ACHN (cell line): ENCODE data around the gene ID1.
"Not testable (repeated sequence)": the region's sequence is repeated elsewhere in the genome, so short reads cannot be mapped to it uniquely, and the experiment has no call there.

Experiments
- DNase-seq: peaks from one replicate; pipeline ENCODE4 v3.0.0-alpha.2; 2015
- in situ Hi-C: cut with HindIII; loops from 2 replicates; pipeline ENCODE4 v1.10.0; 2017; ENCODE audit warnings: low sequenced_read_pairs, low pct_ligation_motif_present, low pct_unique_long_range_greater_than_20kb

The ID1 gene

DNA sequence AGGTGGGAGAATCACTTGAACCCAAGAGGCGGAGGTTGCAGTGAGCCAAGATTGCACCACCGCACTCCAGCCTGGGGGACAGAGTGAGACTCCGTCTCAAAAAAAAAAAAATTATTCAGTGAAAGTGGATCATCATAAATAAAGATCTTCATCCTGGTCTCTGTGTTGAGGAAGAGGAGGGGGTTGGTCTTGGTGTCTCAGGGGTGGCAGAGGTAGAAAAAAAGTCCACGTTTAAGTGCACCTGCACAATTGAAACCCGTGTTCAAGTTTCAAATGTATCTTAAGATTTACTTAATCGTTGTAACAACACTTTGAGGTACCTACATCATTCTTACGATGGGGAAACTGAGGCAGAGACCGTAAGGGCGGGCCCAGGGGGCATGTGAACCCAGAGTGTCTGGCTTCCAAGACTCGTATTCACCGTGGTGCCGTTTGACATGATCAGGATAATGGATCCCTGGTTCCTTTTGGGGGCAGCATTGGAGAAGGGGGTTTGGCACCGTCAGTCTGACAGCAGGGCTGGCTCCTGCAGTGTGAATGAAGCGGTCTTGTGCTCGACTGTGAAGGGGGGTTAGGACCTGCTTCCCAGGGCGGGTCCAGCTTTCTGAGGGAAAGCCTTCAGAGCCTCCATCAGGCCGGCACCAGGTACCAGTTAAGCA is 32.9 kb upstream of the ID1 start:
- in situ Hi-C loops = no loop called here
- no peak for DNase-seq

DNA sequence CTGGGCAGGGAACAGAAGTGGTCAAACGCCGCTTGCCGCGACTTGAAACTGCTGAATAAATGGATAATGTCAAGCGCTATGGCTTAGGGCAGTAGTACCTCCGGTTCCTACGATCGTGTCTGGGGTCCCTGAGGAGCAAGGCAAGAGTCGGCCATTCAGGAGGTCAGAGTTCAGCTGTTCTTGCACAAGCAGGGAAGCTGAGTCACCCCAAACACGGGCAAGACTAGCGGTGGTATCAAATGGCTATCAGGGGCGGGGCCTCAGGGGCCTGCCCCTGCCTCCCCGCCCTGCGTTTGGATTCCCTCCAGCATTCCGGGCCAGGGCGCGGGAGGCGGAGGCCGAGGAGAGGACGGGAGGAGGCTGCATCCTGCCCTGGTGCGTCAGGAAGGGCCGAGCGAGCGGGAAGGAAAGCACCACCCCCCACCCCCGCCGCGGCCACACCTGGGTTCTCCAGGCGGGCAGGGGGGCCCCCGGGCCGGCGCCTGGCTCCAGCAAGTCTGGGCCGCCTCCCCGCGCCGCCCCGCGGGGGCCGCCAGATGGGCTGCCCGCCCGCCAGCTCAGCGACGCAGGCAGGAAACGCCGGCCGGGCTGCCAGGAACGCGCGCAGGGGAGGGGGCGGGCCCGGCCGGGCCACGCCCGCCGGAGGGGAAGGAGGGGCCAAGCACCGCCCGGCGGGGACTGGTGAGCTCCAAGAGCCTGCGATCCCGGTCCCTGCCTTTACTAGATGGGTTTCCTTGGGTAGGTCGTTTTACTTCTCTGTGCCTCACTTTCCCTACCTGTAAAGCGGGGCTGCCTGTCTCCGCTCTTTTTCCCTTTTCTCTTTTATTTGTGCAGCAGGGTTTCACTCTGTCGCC is 32.2 kb upstream of the ID1 start:
- peak; percentile 94 for DNase-seq
- in situ Hi-C loops = no loop called here

DNA sequence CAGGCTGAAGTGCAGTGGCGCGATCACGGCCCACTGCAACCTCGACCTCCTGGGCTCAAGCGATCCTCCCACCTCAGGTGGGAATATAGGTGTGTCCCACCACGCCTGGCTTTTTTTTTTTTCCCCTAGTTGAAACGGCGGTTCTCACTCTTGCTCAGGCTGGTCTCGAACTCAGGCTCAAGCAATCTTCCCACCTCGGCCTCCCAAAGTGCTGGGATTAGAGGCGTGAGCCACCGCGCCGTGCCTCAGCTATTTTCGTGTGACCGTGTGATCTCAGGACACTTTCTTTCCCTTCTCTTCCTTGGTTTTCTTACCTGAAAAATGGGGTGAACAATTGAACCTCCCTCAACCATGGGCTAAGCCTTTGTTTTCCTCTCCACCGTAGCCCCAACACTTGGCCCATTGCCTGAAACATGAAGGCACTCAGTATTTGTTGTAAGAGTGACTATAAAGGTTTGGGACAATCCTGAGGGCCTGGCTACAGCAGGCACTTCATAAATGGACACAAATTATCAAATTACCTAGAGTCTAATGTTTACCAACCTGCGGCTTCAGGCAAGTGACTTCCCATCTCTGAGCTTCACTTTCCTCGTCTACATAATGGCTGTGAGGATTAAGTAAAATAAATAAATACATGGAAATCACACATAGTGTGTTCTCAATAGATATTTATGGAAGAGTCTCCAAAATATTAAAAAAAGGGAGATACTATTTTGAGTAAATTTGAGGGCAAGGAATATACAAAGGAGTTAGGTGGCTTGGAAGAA is 31.4 kb upstream of the ID1 start:
- no peak for DNase-seq
- in situ Hi-C loops = no loop called here

DNA sequence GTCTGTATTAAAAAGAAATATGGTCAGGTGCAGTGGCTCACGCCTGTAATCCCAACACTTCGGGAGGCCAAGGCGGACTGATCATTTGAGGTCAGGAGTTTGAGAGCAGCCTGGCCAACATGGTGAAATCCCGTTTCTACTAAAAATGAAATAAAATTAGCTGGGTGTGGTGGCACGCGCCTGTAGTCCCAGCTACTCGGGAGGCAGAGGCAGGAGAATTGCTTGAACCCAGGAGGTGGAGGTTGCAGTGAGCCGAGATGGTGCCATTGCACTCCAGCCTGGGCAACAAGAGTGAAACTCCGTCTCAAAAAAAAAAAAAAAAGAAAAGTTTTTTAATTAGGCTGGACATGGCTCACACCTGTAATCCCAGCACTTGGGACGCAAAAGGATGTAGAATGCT is 30.1 kb upstream of the ID1 start:
- DNase-seq, in situ Hi-C loops: not testable (repeated sequence)

DNA sequence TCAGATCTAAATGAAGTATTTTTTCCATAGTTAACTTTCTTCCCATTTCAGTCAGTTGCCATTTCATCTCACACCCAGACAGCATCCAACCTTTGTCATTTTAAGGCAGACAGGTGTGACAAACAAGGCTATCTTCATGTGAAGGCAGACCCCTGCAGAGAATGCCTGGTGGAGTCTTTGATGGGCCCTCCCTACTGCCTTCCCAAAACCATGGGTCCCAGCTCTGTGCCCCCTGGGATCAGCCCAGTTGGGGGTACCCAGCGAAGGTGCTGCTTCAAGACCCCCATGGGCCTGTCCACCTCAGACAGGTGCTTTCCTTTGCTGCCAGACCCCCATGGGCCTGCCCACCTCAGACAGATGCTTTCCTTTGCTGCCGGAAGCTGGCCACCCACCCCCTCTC is 28.3 kb upstream of the ID1 start:
- DNase-seq = no peak
- in situ Hi-C loops = no loop called here

DNA sequence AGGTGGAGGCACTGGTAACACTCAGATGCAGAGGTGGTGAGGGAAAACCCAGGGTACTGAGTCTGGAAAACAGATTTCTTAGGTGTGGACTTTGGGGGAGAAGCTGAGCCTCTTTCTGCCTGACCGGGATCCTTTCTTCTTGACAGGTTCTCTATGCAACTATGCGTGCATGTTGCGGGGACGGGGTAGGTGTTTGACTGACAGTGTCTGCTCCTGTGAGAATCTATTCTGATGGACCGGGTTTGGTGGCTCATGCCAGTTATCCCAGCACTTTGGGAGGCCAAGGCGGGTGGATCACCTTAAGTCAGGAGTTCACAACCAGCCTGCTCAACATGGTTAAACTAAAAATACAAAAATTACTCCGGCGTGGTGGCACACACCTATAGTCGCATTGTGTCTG is 27.9 kb upstream of the ID1 start:
- DNase-seq = no peak
- in situ Hi-C loops = no loop called here

DNA sequence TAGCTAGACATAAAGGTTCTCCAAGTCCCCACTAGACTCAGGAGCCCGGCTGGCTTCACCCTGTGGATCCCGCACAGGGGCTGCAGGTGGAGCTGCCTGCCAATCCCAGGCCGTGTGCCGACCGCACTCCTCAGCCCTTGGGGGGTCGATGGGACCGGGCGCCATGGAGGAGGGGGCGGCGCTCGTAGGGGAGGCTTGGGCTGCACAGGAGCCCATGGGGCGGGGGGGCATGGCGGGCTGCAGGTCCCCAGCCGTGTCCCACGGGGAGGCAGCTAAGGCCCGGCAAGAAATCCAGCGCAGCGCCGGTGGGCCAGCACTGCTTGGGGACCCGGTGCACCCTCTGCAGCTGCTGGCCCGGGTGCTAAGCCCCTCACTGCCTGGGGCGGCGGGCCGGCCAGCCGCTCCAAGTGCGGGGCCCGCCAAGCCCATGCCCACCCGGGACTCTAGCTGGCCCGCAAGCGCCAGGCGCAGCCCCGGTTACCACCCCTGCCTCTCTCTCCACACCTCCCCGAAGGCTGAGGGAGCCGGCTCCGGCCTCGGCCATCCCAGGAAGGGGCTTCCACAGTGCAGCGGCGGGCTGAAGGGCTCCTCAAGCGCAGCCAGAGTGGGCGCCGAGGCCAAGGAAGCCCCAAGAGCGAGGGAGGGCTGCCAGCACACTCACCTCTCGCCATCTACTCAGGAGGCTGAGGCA is 26.5 kb upstream of the ID1 start:
- DNase-seq = no peak
- in situ Hi-C loops = no loop called here

DNA sequence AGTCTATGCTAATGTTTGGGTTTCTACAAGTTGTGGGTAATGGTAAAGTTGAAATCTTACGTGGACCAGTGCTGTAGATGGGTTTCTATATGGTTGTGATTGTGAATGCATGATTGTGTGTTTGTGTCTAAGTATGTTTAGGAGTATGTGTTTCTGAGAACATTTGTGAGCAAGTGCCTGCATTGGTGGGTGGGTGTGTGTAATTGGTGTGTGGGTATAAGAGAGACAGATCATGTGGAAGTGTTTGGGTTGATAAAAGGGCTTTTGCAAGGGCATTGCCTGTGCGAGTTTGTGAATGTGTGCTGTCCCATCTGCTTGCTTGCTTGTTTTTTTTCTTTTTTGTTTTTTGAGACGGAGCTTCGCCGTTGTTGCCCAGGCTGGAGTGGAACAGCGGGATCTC is 25.8 kb upstream of the ID1 start:
- DNase-seq = no peak
- in situ Hi-C loops = no loop called here

DNA sequence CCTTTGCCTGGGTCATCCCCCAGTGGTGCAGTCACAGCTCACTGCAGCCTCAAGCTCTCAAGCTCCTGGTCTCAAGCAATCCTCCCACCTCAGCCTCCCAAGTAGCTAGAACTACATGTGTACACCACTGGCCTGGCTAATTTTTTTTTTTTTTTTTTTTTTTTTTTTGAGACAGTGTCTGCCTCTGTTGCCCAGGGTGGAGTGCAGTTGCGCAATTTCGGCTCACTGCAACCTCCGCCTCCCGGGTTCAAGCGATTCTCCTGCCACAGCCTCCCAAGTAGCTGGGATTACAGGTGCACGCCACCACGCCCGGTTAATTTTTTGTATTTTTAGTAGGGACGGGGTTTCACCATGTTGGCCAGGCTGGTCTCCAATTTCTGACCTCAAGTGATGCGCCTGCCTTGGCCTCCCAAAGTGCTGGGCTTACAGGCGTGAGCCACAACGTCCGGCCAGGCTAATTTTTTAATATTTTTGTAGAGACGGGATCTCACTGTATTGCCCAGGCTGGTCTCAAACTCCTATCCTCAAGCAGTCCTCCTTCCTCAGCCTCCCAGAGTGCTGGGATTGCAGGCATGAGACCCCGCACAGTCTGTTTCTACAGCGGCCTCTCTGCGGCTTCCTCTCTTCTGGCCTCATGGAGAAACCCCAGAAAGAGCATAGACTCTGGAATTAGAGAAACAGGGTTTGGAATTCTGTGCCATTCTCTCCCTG is 25.0 kb upstream of the ID1 start:
- DNase-seq, in situ Hi-C loops: not testable (repeated sequence)

DNA sequence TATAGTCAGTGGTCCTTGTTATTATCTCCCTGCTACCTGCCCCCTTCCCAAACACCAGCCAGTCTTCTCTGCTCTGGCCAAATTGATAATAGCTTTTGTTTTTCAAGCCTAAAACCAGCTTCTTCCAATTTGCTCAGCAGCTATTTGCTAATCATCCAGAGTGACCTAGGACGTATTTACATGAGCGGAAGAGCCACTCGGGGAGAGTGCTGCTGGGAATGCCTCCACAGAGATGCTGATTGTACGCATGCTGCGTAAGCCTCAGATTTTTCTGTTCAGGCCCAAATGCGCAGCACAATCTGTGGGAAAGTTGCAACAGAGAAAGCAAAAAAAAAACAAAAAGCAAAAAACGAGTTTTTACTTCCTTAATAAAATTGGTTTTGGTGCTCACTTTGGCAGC is 24.4 kb upstream of the ID1 start:
- no peak for DNase-seq
- in situ Hi-C loops = no loop called here

DNA sequence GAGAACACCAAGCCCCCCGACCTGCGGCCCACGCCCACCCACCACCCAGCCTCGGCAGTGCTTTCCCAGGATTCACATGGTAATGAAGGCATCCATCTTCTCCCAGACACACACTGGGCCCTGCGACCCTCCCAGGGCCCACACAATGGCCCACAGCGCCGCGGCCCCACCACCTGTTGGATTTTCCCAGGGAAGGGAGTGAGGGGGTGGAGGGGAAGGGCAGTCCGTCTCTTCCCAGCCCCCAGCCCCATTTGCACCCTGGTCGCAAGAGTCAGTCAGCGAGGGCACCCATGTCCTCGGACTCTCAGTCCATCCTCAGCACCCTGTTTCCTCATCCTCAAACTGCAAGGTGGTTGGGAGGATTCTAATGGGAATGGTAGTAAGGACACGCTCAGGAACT is 23.7 kb upstream of the ID1 start:
- in situ Hi-C loops = no loop called here

DNA sequence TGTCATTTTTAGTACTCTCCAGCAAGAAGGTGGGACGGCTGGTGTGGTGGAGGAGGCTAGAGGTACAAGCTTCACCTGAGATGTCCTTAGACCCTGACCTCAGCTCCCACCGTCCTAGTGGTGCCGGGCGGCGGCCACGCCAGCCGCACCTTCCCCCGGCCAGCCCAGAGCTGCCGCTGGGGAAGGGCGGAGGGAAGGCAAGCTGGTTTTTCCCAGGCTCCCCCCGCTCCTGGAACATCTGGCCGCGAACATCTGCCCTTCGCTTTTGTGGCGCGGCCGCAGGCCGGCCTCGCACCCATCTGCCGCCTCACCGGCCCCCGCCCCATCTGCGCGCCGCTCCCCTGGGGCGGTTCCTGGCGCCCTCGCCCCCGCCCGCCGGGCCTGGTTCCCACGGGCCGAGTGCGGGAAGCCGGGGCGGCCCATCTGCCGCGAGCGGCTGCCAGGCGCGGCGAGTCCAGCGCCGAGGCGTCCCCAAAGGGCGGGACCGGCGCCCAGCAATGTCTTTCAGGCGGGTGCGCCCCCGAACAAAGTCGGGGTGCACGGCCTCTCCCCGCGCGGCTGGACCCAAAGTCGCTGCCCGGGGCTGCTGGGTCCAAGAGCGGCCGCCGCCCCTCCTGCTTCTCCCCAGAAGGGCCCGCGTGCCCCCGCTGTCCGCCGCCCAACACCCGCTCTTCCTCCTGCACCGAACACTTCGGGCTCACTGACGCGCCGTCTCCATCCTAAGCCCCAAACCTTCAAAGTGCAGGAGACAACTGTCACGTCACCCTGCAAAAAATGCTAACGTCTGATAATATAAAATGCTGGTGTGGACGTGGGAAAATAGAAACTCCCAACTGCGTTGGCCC is 17.3 kb upstream of the ID1 start:
- in situ Hi-C loops = no loop called here
- no peak for DNase-seq

More for the DNA sequence above, 23.7 kb upstream of the ID1 start:
- no peak for DNase-seq

DNA sequence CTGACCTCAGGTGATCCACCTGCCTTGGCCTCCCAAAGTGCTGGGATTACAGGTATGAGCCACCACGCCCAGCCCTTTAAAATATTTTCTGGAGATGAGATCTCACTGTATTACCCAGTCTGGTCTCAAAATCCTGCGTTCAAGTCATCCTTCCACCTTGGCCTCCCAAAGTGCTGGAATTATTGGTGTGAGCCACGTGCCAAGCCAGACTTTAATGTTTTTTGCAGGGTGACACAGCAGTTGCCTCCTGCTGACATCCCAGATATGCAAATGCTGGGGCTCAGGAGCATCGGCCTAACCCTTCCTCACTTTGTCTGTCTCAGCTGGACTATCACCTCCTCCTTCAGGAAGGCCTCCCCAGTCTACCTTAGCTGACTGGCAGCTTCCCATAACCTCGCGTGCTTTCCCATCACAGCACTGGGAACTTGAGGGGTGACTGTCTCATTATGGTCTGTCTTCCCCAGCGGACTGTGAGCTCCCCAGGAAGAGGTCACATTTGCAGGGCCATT is 14.3 kb upstream of the ID1 start:
- in situ Hi-C loops = no loop called here
- no peak for DNase-seq

DNA sequence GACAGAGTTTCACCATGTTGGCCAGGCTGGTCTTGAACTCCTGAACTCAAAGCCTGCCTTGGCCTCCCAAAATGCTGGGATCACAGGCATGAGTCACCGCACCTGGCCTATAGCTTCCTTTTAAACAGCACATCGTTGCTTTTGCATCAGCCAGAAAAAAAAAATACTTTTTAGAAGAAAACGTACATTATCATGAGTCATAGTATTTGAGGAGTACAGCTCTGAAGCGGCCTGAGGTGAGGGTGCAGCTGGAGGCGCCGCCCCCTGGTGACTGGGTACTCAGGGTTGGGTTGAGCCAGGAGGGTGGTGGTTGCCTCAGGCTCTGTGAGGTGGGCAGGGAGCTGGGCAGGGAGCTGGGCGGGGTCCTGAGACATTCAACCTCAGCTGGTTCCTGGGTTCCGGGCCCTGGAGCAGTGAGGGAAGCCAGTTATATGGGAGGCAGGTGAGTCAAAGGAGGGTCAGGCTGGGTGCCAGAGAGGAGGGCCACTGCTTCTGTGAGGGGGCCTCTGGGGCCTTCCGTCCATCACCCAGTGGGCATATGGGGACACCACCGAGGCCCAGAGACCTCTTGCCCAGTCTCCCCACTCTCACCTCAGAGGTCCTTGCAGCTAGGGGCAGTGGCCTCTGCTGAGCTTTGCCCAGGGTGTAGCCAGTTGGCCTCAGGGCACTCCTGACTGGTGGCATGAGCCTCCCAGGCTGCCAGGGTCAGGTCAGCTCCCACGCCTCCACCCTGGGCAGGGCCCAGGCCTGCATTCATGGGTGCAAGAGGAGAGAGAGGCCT is 11.7 kb upstream of the ID1 start:
- peak; percentile 62 for DNase-seq

DNA sequence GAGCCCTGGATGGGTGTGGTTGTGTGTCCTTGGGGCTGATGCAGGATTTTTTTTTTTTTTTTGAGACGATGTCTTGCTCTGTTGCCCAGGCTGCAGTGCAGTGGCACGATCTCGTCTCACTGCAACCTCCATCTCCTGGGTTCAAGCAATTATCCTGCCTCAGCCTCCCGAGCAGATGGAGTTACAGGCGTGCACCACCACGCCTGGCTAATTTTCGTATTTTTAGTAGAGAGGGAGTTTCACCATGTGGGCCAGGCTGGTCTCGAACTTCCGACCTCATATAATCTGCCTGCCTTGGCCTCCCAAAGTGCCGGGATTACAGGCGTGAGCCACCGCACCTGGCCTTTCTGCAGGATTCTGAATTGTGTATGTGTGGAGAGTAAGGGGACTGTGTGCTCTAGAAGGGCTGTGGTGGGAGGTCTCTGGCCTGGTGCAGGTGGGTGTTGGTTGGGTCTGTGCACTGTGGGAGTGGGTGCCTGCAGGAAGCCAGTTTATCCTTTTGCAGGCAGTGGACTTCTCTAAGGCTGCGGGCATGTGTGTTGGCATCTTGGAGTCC is 11.0 kb upstream of the ID1 start:
- in situ Hi-C loops = no loop called here
- DNase-seq = no peak

More for the DNA sequence above, 11.7 kb upstream of the ID1 start:
- in situ Hi-C loops = no loop called here
